Posterior cingulate gyrus (tissue), 11 donors: ENCODE data around the gene SEMA4A.

Source experiments
- DNase-seq, 10 donors: peaks; one replicate each; pipeline versions ENCODE4 v3.0.0 to v3.0.0-alpha.2; 2020 to 2021; ENCODE audit warnings: mixed read lengths in 3 of 10
- intact Hi-C: fragments of 100-400 bp; cut with DNase I; formaldehyde crosslinking; loops from one replicate; pipeline ENCODE4 v1.15.1; 2023

SEMA4A gene

DNA sequence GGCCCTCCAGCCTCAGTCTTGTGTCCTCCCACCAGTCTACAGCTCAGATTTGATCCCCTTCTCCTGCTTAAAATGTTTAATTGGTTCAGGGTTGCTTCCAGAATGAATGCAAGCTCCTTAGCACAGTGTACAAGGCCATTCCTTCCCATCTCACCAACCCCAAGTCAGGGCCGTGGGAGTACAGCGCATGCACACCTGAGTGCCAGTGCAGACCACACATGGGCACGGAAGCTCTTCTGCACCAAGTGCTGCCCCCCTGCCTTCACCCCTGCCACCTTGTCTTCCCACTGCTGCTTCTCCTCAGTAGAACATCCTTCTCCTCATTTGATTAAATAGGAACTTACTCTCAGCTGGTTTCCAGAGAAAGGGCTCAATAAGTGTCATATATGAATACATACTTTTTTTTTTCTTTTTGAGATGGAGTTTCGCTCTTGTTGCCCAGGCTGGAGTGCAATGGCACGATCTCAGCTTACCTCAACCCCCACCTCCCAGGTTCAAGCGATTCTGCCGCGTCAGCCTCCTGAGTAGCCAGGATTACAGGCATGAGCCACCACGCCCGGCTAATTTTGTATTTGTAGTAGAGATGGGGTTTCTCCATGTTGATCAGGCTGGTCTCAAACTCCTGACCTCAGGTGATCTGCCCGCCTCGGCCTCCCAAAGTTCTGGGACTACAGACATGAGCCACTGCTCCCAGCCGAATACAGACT lies 68.8 kb downstream of the SEMA4A start:
- intact Hi-C loops = no loop called here
- DNase-seq = peak in 2 of 10 donors; percentile 37 to 53

DNA sequence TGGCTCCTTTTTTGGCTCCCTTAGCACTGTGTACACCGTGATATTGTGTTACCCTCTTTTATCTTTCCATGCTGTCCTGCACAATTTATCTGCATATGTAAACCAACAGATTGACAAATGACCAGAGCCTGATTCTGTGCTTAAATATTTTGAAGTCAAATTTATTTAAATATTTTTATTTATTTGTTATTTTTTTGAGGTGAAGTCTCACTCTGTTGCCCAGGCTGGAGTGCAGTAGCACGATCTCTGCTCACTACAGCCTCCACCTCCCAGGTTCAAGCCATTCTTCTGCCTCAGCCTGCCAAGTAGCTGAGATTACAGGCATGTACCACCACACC lies 72.3 kb downstream of the SEMA4A start:
- intact Hi-C loops = loop anchor here (1.0 to 2.0 kb wide), 2 partner anchors 79 to 135 kb away; no protein-coding TSS in a partner anchor
- DNase-seq = no peak

DNA sequence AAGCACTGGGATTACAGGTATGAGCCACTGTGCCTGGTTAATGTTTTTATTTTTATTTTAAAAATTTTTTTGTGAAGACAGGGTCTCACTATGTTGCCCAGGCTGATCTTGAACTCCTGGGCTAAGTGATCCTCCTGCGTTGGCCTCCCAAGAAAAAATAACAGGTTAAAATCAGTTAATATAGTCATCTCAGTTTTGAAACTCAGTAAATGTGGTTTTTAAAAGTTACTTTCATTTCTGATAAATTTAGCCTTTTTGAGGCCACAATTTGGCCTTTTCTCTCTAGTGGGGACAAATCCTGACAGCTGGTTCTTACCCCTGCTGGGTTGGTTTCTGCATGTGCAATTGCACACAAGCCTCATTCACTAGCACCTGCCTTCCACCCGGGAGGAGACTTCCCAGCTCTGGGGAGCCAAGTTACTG lies 72.7 kb downstream of the SEMA4A start:
- DNase-seq = peak in 1 of 10 donors; percentile 25
- intact Hi-C loops = no loop called here

DNA sequence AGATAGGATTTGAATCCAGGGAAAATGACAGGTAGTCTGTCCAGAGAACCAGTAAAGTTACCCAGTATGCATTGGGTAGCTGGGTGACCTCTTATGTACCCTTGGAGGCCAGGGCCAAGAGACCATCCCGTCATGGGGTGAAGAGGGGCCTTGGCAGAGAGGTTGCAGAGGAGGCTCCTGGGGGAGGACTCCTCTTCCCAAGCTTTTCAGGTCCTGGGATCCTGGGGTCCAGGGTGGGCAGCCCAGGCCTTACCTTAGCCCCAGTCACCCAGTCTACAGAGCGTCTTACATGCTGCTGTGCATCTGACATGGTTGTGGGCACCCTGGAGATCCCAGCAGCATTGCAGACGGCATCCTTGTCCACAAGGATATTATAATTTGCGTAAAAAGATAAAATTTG lies 73.4 kb downstream of the SEMA4A start:
- intact Hi-C loops = no loop called here
- peak in 1 of 10 donors; percentile 55 for DNase-seq
